MM.1S (cell line): ENCODE data around the gene SLC35F1.
A peak's percentile ranks its signal among the peaks of the same experiment; 100 is the strongest.

Source experiments
- DNase-seq: peaks from one replicate; pipeline ENCODE4 v3.0.0-alpha.2; 2015
- H2AFZ ChIP-seq: fragments of 300-600 bp; sonication (generic); 2 replicates; pipeline ENCODE4 v1.6.0; 2016; ENCODE audit warnings: antibody characterized with exemption, low read length
- H3F3A ChIP-seq: fragments of 300-600 bp; sonication (generic); 2 replicates; pipeline ENCODE4 v1.6.1; 2016; ENCODE audit warnings: mild to moderate bottlenecking, antibody characterized with exemption, low read length, moderate library complexity, mixed read lengths; ENCODE audit not compliant: insufficient read depth
- H3K27ac ChIP-seq: fragments of 300-600 bp; sonication (generic); 2 replicates; pipeline ENCODE4 v1.5.1; 2016; ENCODE audit warnings: mild to moderate bottlenecking, low read length
- H3K27me3 ChIP-seq: fragments of 300-600 bp; sonication (generic); replicated peaks from 2 replicates; pipeline ENCODE4 v1.6.0; 2016; ENCODE audit warnings: low read length; ENCODE audit not compliant: insufficient read depth
- H3K36me3 ChIP-seq: fragments of 300-600 bp; sonication (generic); replicated peaks from 2 replicates; pipeline ENCODE4 v1.6.1; 2016; ENCODE audit warnings: mild to moderate bottlenecking, low read length, mixed read lengths; ENCODE audit not compliant: insufficient read depth
- H3K4me1 ChIP-seq: fragments of 300-600 bp; sonication (generic); 2 replicates; pipeline ENCODE4 v1.6.1; 2016; ENCODE audit warnings: low read length, mixed read lengths
- H3K4me2 ChIP-seq: fragments of 300-600 bp; sonication (generic); 2 replicates; pipeline ENCODE4 v1.6.0; 2016; ENCODE audit warnings: low read depth, low read length
- H3K4me3 ChIP-seq: fragments of 300-600 bp; sonication (generic); 2 replicates; pipeline ENCODE4 v1.5.1; 2016; ENCODE audit warnings: low read length, mixed read lengths
- H3K79me2 ChIP-seq: fragments of 300-600 bp; sonication (generic); 2 replicates; pipeline ENCODE4 v1.6.1; 2016; ENCODE audit warnings: mixed run types, low read length, mixed read lengths
- H3K9ac ChIP-seq: fragments of 300-600 bp; sonication (generic); 2 replicates; pipeline ENCODE4 v1.6.1; 2016; ENCODE audit warnings: low read length, mixed read lengths
- H3K9me2 ChIP-seq: fragments of 300-600 bp; sonication (generic); replicated peaks from 2 replicates; pipeline ENCODE4 v1.6.1; 2016; ENCODE audit warnings: mild to moderate bottlenecking, low read length, mixed read lengths; ENCODE audit not compliant: insufficient read depth
- H3K9me3 ChIP-seq: fragments of 300-600 bp; sonication (generic); replicated peaks from 2 replicates; pipeline ENCODE4 v1.6.1; 2016; ENCODE audit warnings: mild to moderate bottlenecking, low read length, mixed read lengths; ENCODE audit not compliant: insufficient read depth
- H4K20me1 ChIP-seq: fragments of 300-600 bp; sonication (generic); 2 replicates; pipeline ENCODE4 v1.6.1; 2016; ENCODE audit warnings: mild to moderate bottlenecking, low read length, moderate library complexity, mixed read lengths; ENCODE audit not compliant: insufficient read depth
- CTCF ChIP-seq: fragments of 300-600 bp; sonication (generic); IDR thresholded peaks from 2 replicates; pipeline ENCODE4 v1.5.1; 2016; ENCODE audit warnings: antibody characterized with exemption, low read length, mixed read lengths
- EZH2 ChIP-seq: fragments of 300-600 bp; sonication (generic); optimal IDR thresholded peaks from 2 replicates; pipeline ENCODE3; 2017; ENCODE audit warnings: low read depth, mild to moderate bottlenecking, antibody characterized with exemption, low read length, mixed read lengths
- EZH2phosphoT487 ChIP-seq: fragments of 300-600 bp; sonication (generic); IDR thresholded peaks from 2 replicates; pipeline ENCODE4 v1.6.1; 2018; ENCODE audit warnings: antibody characterized with exemption, low read length

The SLC35F1 gene

GRCh38 chr6:117974914-117975627 lies 68.0 kb downstream of the SLC35F1 start:
- Histone ChIP-seq H3K4me2 (no peak overlapping the region), H3K27ac (no peak overlapping the region), H3K9me2 (no peaks in the 10 kb centered on the region), H3K36me3 (no peaks in the 10 kb centered on the region), H3K9me3 (no peaks in the 10 kb centered on the region), H4K20me1 (no peaks in the 10 kb centered on the region), H3K4me1 (no peaks in the 10 kb centered on the region), H3F3A (no peaks in the 10 kb centered on the region), H3K9ac (no peak overlapping the region), H3K4me3 (no peak overlapping the region), H2AFZ (no peak overlapping the region), H3K27me3 (no peaks in the 10 kb centered on the region), H3K79me2 (no peaks in the 10 kb centered on the region)
- TF ChIP-seq CTCF, result no peak
- TF ChIP-seq EZH2phosphoT487, result no peak
- TF ChIP-seq EZH2, result no peak
- no peak for DNase-seq

- DNase-seq, result peak; percentile 67
- Histone ChIP-seq H4K20me1 (no peaks in the 10 kb centered on the region), H3F3A (no peaks in the 10 kb centered on the region), H3K4me3 (no peak overlapping the region), H3K9ac (no peak overlapping the region), H3K79me2 (no peaks in the 10 kb centered on the region), H3K4me1 (no peaks in the 10 kb centered on the region), H3K27me3 (no peaks in the 10 kb centered on the region), H3K9me3 (no peaks in the 10 kb centered on the region), H3K4me2 (no peak overlapping the region), H2AFZ (no peak overlapping the region), H3K27ac (no peak overlapping the region), H3K9me2 (no peaks in the 10 kb centered on the region), H3K36me3 (no peaks in the 10 kb centered on the region)
- TF ChIP-seq EZH2, result no peak
- TF ChIP-seq CTCF, result peak; percentile 69
- TF ChIP-seq EZH2phosphoT487, result no peak
Observed at GRCh38 chr6:117976030-117976651, 69.1 kb downstream of the SLC35F1 start.

GRCh38 chr6:117985916-117986315 lies 78.9 kb downstream of the SLC35F1 start:
- Histone ChIP-seq H3F3A (no peaks in the 10 kb centered on the region), H3K4me1 (no peaks in the 10 kb centered on the region), H2AFZ (no peak overlapping the region), H3K9me2 (no peaks in the 10 kb centered on the region), H3K79me2 (no peaks in the 10 kb centered on the region), H3K27ac (no peak overlapping the region), H3K4me3 (no peak overlapping the region), H3K27me3 (no peaks in the 10 kb centered on the region), H3K9ac (no peak overlapping the region), H3K9me3 (no peaks in the 10 kb centered on the region), H4K20me1 (no peaks in the 10 kb centered on the region), H3K36me3 (no peaks in the 10 kb centered on the region), H3K4me2 (no peak overlapping the region)
- TF ChIP-seq EZH2phosphoT487 (no peak), CTCF (no peak), EZH2 (no peak)
- no peak for DNase-seq
